ENCODE results near the gene CNOT6.

- TF ChIP-seq CTCF (IDR thresholded peaks at IDR 0.05; ENCODE audit: insufficient read depth, low read length, poor library complexity, severe bottlenecking) (no peak), EZH2phosphoT487 (conservative IDR thresholded peaks at IDR 0.05; ENCODE audit: low read length) (no peak)
Measured at GRCh38 chr5:180498378-180498777, 4.2 kb downstream of the CNOT6 start.
